Mesothelial cell of epicardium (in vitro differentiated cells): ENCODE measurements around the gene CCL11. TPM values are rescaled to one million over a fixed set of nuclear protein-coding genes. Genes with fewer than 3 reads are reported as not detected.

Experiments used
- DNase-seq, 2 experiments: peaks; one replicate each; pipeline ENCODE4 v3.0.0; 2021; ENCODE audit warnings: low spot score in 2 of 2; ENCODE audit not compliant: unreplicated experiment in 2 of 2
- H3K27ac Mint-ChIP-seq: 2 replicates; pipeline ENCODE4 v1.8.0; 2021; ENCODE audit warnings: mixed read lengths
- H3K27me3 Mint-ChIP-seq: 2 replicates; pipeline ENCODE4 v1.8.0; 2021; ENCODE audit warnings: low read depth, mixed read lengths
- H3K36me3 Mint-ChIP-seq: 2 replicates; pipeline ENCODE4 v1.8.0; 2021; ENCODE audit warnings: mixed read lengths
- H3K4me1 Mint-ChIP-seq: 2 replicates; pipeline ENCODE4 v1.8.0; 2021; ENCODE audit warnings: mixed read lengths
- H3K4me3 Mint-ChIP-seq: 2 replicates; pipeline ENCODE4 v1.8.0; 2021; ENCODE audit warnings: mild to moderate bottlenecking, moderate library complexity, mixed read lengths
- H3K9me3 Mint-ChIP-seq: 2 replicates; pipeline ENCODE4 v1.8.0; 2021; ENCODE audit warnings: mixed read lengths
- CTCF ChIP-seq: fragments of 200-600 bp; sonication (generic); IDR thresholded peaks from one replicate; pipeline ENCODE4 v1.5.0; 2021; ENCODE audit warnings: antibody characterized with exemption; ENCODE audit not compliant: unreplicated experiment
- total RNA-seq: library from RNA; stranded (reverse); gene quantifications from 3 replicates; pipeline ENCODE4 v1.2.1, GENCODE V29; 2021

CCL11 gene
- total RNA-seq, 1 donor from 2014 or later: not detected

GRCh38 chr17:34249061-34249460 lies 36.5 kb upstream of the CCL11 start:
- Mint-ChIP-seq H3K9me3 (no peaks in the 10 kb centered on the region), H3K4me1 (peaks cover 49% of the 10 kb centered on the region), H3K27ac (no peak overlapping the region)

GRCh38 chr17:34249478-34249877 lies 36.1 kb upstream of the CCL11 start:
- Mint-ChIP-seq H3K27me3 (peaks cover 3% of the 10 kb centered on the region), H3K4me3 (no peak overlapping the region), H3K36me3 (no peaks in the 10 kb centered on the region), H3K4me1 (peaks cover 54% of the 10 kb centered on the region), H3K9me3 (no peaks in the 10 kb centered on the region), H3K27ac (no peak overlapping the region)
- no peak for TF ChIP-seq CTCF
- DNase-seq: no peak

More at GRCh38 chr17:34249061-34249460, 36.5 kb upstream of the CCL11 start:
- DNase-seq: no peak
- Mint-ChIP-seq H3K36me3 (no peaks in the 10 kb centered on the region), H3K4me3 (no peak overlapping the region), H3K27me3 (peaks cover 3% of the 10 kb centered on the region)
- no peak for TF ChIP-seq CTCF

- peak overlapping the region; percentile 98 for H3K27ac Mint-ChIP-seq
- H3K36me3 Mint-ChIP-seq: no peaks in the 10 kb centered on the region
- H3K27me3 Mint-ChIP-seq: peaks cover 3% of the 10 kb centered on the region
- no peaks in the 10 kb centered on the region for H3K9me3 Mint-ChIP-seq
- H3K4me1 Mint-ChIP-seq: peaks cover 64% of the 10 kb centered on the region
- no peak for DNase-seq
- no peak overlapping the region for H3K4me3 Mint-ChIP-seq
- no peak for TF ChIP-seq CTCF
Observed at GRCh38 chr17:34251186-34251585, 34.4 kb upstream of the CCL11 start.

- H3K4me1 Mint-ChIP-seq: peaks cover 66% of the 10 kb centered on the region
- H3K27ac Mint-ChIP-seq: peak overlapping the region; percentile 98
- no peak for TF ChIP-seq CTCF
- no peaks in the 10 kb centered on the region for H3K36me3 Mint-ChIP-seq
- no peak overlapping the region for H3K4me3 Mint-ChIP-seq
- H3K27me3 Mint-ChIP-seq: peaks cover 3% of the 10 kb centered on the region
- DNase-seq: no peak
- no peaks in the 10 kb centered on the region for H3K9me3 Mint-ChIP-seq
Observed at GRCh38 chr17:34252095-34252443, 33.5 kb upstream of the CCL11 start.

- H3K4me1 Mint-ChIP-seq: peaks cover 66% of the 10 kb centered on the region
- H3K36me3 Mint-ChIP-seq: no peaks in the 10 kb centered on the region
- H3K4me3 Mint-ChIP-seq: peak overlapping the region; percentile 11
- H3K27ac Mint-ChIP-seq: peak overlapping the region; percentile 98
- DNase-seq: peak; percentile 69 to 89
- no peaks in the 10 kb centered on the region for H3K9me3 Mint-ChIP-seq
- peaks cover 3% of the 10 kb centered on the region for H3K27me3 Mint-ChIP-seq
- no peak for TF ChIP-seq CTCF
Observed at GRCh38 chr17:34252444-34253138, 33.0 kb upstream of the CCL11 start.

GRCh38 chr17:34253139-34253525 lies 32.4 kb upstream of the CCL11 start:
- DNase-seq: no peak
- H3K9me3 Mint-ChIP-seq: no peaks in the 10 kb centered on the region
- peak overlapping the region; percentile 98 for H3K27ac Mint-ChIP-seq
- TF ChIP-seq CTCF: no peak
- H3K36me3 Mint-ChIP-seq: no peaks in the 10 kb centered on the region
- H3K4me1 Mint-ChIP-seq: peaks cover 66% of the 10 kb centered on the region
- H3K27me3 Mint-ChIP-seq: no peaks in the 10 kb centered on the region
- H3K4me3 Mint-ChIP-seq: peak overlapping the region; percentile 11
